Kasumi-1 (cell line): ENCODE results near the gene RAP1GAP2.

Experiments used
- DNase-seq, 2 experiments: peaks; one replicate each; lab custom pipeline; 2025; lab: John Stamatoyannopoulos, UW

RAP1GAP2 gene

DNA sequence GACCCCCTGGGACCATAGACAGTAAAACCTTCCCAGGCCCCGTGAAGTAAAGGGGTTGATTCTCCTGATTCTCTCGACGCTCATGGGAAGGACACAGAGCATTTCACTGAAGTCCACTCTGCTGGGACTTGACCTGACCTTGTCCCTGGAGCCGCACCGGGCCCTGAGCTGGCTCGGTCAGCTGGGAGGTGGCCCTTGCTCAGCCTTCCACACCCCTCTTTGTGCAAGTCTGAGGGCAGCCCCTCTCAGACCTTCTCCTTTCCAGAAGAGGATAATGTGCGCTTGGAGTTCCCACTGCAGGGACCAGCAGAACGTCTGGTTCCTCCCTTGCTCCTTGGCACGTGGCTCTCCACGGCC, 115.5 kb downstream of the RAP1GAP2 start:
- DNase-seq: no peak

DNA sequence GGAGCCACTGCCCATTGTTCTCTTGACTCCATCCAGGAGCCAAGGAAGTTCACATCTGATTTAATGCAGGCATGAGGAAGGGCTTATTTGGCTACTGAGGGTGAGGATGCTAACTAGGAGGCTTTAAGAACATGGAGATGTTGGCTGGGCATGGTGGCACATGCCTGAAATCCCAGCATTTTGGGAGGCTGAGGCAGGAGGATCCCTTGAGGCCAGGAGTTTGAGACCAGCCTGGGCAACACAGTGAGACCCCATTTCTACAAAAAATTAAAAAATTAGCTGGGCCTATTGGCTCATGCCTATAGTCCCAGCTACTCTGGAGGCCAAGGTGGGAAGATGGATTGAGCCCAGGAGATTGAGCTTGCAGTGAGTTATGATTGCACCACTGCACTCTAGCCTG, 116.5 kb downstream of the RAP1GAP2 start:
- DNase-seq: no peak

DNA sequence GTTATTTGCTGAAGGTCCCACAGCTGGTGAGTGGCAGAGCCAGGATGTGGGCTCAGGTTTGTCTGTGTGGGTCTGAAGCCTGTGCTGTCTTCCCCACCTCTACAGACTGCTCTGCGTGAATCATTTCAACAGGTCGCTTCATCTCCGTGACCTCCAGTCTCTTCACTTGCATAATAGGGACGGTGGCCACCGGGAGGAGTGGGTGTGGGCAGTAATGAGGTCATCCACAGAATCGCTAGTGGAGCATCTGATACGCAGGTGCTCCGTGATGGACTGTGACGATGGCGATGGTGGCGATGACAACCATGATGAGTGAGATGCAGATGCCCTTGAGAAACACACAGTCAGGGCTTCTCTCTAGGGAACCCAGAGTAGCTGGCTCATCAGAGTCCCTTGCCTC, 120.2 kb downstream of the RAP1GAP2 start:
- DNase-seq: no peak

DNA sequence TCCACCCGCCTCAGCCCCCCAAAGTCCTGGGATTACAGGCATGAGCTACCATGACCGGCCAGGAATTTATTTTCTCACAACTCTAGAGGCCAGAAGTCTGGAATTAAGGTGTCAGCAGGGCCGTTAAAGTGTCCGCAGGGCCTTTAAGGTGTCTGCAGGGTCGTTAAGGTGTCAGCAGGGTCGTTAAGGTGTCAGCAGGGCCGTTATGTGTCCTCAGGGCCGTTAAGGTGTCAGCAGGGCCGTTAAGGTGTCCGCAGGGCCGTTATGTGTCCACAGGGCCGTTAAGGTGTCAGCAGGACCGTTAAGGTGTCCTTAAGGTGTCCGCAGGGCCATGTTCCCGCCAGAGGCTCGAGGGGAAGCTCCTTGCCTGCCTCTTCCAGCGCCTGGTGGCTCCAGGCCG, 125.2 kb downstream of the RAP1GAP2 start:
- no peak for DNase-seq

DNA sequence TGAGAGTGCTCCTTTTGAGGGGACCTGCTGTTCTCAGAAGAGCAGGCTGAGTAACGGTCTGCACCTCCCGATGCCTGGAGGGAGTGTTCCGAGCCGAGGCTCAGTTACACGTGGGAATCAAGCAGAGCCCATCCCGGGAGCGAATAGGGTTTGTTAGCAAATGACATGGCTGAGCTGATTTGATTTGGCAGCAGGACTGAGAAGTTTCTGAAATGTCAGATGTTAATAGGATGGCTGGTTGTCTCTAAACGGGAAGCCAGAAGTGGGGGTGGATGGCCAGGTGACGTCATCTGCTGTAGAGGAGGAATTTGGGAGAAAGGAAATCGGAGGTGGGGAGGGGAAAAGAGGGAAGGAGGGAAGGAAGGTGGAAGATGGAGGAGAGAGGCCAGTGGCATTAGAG, 128.0 kb downstream of the RAP1GAP2 start:
- no peak for DNase-seq

DNA sequence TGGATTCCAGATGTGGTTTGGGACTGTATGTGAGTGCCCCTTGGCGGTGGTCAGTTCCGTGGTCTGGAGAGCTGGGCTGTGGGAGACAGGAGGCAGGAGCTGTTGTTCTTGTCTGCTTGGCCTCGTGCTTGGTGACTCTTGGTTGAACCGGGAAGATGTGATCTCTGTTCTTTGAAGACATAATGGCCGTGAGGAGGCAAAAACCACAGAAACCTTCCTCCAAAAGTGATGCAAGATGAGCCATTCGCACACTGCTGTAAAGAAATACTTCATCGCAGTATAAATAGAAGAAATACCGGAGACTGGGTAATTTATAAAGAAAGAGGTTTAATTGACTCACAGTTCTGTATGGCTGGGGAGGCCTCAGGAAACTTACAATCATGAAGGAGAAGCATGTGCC, 128.8 kb downstream of the RAP1GAP2 start:
- no peak for DNase-seq

DNA sequence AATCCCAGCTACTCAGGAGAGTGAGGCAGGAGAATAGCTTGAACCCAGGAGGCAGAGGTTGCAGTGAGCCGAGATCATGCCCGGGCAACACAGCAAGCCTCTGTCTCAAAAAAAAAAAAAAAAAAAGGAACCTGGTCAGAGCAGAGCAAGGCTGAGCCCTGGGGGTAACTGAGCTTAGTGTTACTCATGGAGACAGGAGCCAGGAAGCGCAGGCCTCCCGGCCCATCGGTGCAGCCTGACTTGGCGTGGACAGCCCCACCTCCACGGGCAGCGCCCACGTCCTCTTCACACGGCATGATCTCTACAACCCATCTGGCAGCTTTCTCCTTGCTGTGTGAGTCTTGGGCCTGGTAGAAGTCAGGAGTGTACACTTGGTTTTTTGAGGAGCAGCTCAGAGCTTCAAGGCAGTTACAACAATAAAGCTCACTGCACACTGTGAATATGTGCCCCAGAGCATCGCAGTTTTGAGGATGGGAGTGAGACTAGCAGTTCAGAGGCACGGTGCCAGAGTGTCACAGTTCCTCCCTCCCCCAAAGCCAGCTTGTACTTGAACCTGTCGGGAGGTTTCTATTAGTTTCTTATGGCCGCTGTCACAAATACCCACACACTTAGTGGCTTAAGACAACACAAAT, 129.9 kb downstream of the RAP1GAP2 start:
- no peak for DNase-seq

DNA sequence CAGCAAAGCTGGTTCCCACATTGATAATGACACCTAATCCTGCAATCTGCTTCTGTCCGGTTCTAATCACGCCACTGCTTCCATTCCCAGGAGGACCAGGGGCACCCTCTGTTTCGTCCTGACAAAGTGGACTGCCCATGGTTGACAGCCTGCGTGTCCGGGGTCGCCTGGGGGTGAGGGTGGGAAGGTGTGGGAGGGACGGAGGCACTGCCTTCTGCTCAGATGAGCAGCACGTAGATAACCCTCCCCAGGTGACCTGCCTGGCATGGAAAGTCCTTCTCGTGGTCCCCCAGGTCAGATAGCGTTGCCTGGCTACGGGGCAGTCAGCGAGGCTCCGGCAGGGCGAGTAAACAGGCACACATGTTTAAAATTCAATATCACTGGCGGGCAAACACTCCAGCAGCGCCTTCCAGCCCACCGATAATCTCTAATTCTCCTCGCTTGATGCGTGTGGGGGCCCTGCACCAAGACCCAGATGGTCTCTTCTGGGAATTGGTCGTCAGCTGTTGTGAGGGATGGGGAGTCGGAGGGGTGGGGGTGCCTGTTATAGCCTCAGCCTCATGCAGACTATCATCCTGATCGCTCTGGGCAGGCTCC, 132.2 kb downstream of the RAP1GAP2 start:
- no peak for DNase-seq

DNA sequence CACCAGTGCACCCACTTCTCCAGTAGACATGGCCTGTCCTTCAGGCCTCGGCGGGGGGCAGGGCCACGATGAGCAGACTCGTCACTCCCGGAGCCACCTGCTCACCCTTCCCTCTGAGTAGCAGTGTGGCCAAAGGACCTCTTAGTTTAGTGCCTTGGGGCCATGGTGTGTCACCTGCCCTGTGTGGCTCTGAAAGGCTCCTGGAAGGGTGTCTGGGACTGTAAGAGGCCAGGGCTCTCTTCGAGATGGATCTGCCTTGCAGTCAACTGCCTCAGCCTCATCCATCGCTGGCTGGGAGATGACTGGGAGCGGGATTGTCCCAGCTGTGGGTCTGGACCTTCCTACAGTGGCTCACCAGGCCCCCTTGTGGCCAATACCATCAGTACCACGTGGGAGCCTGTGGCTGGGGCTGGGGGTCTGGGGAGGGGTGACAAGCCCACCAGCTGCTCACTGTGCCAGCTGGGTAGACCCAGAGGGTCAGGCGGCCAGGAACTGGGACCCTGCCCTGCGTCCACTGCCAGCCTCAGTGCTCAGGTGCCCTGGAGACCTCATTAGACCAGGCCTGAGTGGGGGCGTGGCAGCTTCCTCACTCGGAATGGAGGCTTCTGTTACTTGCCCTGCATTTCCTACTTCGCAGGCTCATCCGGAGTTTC, 133.8 kb downstream of the RAP1GAP2 start:
- no peak for DNase-seq

DNA sequence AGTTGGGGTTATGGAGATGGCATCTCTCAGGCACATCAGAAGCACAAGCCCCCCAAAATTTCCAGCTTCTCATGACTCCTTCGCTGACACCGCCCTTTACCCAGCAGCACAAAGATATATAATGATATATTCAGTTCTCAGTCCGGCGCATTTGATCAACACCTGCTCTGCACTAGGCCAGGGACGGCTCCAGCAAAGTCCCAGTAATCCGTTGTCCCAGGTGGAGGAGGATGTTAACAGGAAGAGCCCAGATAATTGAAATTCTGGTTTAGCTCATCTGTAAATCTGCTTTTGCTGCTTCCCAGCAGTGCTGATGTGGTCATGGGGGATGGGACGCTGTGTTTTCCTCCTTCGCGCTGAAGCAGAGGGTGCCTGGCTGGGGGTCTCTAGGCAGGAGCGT, 135.6 kb downstream of the RAP1GAP2 start:
- no peak for DNase-seq

DNA sequence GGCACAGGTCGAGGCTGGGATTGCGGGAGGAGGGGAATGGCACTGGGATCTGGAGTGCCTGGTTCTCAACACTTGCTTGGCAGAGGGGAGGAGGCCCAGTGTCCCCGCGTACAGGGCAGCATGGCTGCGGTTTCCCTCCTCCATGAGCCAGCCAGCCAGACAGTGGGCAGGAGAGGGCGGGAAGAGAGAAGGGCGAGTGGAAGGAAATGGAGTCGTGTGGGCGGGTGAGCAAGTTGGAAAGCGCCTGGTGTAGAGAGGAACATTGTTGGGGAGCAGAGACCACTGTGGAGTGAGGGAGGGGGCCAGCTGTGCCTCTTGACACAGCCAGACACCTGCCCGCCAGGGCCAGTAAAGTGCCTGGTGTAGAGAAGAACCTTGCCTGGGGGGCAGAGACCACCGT, 136.7 kb downstream of the RAP1GAP2 start:
- no peak for DNase-seq

DNA sequence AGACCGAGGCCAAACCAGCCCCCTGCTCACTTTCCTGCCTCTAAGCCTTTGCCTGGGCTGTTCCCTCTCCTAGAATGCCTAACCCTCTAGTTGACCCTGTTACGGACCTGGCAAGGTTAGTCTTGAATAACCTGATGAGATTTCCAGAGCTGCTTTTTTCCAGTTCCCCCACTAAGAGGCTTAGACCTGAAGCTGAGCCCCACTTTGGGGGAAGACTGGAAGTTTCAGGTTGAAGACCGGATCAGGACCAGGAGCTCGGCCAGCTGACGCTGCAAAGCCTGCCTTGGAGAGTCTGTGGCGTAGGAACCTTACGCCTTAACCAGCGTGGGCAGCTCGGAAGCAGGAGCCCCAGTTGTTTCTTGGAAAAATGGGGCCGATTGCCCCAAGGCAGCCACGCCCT, 137.4 kb downstream of the RAP1GAP2 start:
- no peak for DNase-seq

DNA sequence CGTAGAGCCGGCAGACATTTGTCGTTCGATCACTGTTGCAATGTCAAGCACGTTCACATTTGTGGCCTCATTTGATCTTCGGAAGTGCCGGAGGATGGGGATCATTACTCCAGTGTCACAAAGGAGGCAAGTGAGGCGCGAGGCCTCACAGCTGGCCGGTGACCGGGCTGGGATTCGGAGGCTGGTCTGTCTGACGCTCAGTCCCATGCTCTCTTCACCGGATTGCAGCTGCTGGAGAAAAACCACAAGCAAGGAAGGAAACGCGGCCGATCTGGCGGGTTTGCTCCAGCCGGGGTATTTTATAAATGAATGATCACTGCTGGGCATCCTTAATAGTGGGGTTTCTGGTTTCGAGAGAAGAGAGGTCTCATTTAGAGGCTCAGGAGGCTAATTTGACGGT, 139.4 kb downstream of the RAP1GAP2 start:
- peak in 1 of 2 experiments; percentile 5 for DNase-seq

DNA sequence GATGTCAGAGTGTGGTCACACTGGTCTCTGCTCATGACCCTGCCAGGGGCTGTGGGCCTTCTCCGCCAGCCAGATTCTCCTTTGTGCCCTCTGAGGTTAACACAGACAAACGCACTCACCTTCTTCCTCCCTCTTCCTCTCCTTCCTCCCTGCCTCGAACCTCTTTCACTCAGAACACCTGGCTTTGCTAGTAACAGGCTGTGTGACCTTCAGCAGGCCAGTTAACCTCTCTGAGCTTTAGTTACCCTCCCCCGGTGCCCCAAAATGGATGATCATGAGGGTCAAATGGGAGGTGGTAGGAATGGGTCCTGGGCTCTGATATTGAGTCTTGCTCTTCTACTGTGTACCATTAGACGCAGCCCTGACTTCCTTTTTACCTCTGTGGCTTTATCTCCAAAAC, 140.1 kb downstream of the RAP1GAP2 start:
- DNase-seq: no peak

DNA sequence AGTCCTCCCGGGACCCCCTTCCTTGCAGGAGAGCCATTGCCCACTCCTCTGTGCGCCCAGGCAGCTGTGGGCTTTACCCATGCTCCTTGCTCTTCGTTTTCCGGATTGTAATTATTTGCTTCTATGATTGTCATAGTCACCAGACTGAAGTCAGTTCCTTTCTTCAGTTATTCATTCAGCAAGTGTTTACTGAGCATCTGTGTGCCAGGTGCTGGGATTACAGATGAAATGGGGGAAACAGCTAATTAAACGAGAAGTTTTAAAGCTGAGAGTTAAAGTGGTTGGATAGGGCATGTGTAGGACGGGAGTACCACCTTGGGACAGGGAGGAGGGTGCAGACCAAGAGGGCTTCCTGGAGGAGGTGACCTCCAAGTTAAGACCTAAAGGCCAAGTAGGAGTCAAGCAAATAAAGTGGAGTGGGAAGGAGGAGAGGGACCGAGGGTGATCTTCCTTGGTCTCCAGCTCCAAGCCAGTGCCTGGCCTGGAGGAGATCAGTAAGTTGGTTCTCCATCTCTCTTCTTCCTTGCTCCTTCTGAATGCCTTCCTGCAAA, 140.6 kb downstream of the RAP1GAP2 start:
- no peak for DNase-seq

DNA sequence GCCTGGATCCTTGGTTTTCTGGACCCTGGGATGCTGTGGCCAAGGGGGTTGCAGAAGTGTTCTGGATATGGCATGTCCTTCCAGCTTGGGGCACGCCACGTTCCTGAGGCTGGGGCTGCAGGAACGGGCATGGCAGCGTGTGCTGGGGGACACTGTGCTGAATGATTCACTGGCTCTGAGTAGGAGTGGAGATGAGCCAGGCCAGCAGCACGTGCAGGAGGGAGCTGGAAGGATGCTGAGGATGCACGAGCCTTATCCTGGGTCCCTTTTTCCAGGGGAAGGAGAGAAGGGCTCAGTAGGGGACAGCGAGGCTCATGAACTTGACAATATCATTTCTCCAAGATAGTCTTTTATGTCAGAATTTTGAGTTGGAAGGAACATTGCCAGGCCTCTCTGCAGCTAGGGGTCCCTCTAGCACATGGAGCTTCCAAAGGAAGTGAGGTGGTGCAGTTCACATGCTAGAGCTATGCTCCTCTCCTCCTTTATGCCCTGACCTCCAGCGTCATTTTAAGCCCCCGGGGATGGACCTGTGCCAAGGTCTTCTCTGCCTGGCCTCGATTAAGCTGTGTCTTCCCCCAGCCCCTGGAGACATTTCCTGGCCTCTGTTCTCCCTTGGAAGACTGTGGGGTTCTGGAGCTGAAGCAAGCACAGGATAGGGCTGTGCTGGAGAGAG, 141.2 kb downstream of the RAP1GAP2 start:
- no peak for DNase-seq

DNA sequence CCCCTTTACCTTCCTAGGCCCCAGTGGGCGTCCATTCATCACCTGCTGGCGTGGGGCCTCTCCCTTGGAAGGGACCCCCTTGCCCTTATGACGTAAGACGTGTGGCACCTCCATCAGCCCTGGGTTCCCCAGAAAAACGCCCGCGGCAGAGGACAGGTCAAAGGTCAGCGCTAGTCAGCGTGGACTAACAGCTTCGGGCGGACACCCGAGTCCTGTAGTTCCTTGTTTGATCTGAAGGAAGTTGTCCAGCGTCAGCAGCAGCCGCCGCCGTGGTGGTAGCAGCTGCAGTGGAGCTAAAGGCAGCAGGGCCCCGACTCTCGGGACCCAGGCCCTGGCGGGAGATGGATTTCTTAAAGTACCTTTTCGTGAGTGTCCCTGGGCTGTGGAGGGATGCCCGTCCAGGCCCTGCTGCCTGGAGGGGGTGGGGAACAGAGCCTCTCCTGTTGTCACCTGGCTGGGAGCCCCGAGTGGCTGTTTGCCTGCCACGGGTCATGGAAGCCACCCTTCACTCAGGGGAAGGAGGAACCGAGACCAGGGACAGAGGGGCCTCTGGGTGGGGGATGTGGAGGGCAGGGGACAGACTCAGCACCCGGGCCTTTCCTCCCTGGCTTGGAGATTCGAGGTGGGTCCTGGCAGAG, 143.6 kb downstream of the RAP1GAP2 start:
- no peak for DNase-seq

DNA sequence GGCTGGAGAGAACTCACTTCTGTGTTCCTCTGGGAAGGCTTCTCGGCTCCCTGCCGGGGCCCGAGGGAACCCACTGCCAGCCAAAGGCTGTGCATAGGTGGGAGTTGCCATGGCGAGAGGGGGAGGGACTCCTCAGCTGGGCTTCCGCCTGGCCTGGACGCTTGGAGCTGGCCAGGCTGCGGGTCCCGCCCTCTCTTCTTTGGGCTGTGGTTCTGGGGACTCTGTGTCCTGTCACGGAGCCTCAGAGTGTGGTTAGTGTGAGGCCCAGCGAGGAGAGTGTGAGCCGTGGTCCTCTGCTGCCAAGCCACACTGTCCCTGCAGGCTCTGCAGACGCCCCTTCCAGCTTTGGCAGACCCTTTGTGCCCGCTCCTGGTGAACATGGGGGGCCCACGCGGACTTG, 144.1 kb downstream of the RAP1GAP2 start:
- no peak for DNase-seq

DNA sequence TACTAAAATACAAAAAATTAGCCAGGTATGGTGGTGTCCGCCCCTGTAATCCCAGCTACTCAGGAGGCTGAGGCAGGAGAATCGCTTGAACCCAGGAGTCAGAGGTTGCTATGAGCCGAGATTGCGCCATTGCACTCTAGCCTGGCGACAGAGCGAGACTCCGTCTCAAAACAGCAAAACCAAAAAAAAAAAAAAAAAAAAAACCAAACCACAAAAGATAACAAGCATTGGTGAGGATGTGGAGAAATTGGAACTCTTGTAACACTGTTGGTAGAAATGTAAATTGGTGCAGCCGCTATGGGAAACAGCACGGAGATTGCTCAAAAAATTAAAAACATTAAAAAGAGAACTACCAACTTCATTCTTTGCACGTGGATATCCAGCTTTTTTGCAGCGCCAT, 147.7 kb downstream of the RAP1GAP2 start:
- no peak for DNase-seq

DNA sequence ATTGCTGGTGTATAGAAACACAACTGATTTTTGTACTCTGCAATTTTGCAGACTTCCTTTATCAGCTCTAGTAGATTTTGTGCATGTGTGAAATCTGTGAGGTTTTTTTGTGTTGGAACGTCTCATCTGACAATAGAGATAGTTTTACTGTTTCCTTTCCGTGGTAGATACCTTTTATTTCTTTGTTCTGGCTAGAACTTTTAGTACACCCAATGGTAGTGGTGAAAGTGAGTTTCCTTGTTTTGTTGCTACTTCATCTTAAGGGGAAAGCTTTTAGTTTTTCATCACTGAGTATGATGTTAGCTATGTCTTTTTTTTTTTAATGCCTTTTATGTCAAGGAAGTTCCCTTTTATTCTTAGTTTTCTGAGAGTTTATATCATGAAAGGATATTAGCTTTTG, 149.1 kb downstream of the RAP1GAP2 start:
- DNase-seq: no peak

DNA sequence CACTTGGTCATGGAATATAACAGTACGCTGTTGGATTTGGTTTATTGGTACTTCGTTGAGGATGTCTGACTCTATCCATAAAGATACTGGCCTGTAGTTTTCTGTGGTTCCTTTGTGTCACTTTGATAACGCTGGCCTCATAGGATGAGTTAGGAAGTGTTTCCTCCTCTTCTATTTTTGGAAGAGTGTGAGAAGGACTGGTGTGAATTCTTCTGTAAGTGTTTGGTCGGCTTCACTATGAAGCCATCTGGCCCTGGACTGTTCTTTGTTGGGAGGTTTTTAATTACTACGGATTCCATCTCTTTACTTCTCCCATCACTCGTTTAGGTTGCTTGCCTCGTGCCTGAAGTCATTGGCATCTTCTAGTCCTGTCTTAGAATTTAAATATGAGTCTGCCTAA, 149.9 kb downstream of the RAP1GAP2 start:
- DNase-seq: no peak

DNA sequence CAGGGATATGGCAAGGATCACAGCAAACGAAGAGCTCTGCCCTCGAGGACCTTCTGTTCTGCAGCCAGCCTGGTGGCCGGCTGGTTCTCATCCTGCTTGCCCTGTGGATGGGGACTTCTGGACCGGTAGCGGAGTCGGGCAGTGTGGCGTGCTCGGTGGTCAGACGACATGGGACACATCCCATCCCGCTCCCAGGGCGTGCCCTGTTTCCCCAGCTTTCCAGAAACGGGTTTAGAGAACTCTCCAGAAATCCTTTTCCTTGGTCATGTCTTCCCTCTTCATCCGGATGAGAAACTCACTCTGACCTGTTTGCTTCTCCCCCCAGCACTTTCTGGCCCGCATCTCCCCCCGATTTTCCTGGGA, 151.3 kb downstream of the RAP1GAP2 start:
- DNase-seq: no peak
